ENCODE data around the gene NUDT16L1. TPM values are rescaled to one million over a fixed set of nuclear protein-coding genes. Genes with fewer than 3 reads are reported as not detected.

Gene NUDT16L1
- total RNA-seq, 1 donor from 2014 or later, result 24.0 TPM

- Histone ChIP-seq H3K4me3 (no peak overlapping the region), H3K27me3 (no peaks in the 10 kb centered on the region), H3K9me3 (no peaks in the 10 kb centered on the region), H3K27ac (peak overlapping the region; percentile 77), H3K36me3 (peaks cover 78% of the 10 kb centered on the region), H3K4me1 (peaks cover 35% of the 10 kb centered on the region)
- intact Hi-C loops (cut with DNase I), result no loop called here
- no peak for ATAC-seq
- DNase-seq, result no peak
- TF ChIP-seq, protein P1, sequence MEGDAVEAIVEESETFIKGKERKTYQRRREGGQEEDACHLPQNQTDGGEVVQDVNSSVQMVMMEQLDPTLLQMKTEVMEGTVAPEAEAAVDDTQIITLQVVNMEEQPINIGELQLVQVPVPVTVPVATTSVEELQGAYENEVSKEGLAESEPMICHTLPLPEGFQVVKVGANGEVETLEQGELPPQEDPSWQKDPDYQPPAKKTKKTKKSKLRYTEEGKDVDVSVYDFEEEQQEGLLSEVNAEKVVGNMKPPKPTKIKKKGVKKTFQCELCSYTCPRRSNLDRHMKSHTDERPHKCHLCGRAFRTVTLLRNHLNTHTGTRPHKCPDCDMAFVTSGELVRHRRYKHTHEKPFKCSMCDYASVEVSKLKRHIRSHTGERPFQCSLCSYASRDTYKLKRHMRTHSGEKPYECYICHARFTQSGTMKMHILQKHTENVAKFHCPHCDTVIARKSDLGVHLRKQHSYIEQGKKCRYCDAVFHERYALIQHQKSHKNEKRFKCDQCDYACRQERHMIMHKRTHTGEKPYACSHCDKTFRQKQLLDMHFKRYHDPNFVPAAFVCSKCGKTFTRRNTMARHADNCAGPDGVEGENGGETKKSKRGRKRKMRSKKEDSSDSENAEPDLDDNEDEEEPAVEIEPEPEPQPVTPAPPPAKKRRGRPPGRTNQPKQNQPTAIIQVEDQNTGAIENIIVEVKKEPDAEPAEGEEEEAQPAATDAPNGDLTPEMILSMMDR (IDR thresholded peaks at IDR 0.05), result no peak
Measured at GRCh38 chr16:4655801-4656200, 37.6 kb upstream of the NUDT16L1 start.

DNA sequence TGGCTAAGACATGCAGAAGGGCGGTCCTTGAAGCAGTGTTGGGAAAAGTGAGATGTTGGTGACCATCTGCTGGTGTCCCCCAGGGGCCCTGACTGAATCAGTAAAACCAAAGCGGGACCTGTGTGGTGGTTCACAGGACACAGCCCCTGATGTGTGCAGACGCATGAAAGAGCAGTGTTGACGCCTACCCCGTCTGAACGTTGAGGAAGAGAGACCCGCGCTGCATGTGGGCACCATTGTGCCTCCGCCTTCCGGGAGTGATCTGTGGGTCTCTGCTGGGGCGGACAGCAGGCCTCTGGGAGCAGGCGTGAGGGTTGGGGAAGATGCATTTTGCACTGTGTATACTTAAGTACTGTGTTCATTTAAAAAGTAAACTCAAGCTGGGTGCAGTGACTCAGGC is 37.1 kb upstream of the NUDT16L1 start:
- H3K4me3 ChIP-seq, result no peak overlapping the region
- no peaks in the 10 kb centered on the region for H3K27me3 ChIP-seq
- DNase-seq (no peak), ATAC-seq (no peak)
- TF ChIP-seq, protein P1 (IDR thresholded peaks at IDR 0.05), result no peak
- H3K27ac ChIP-seq, result peak overlapping the region; percentile 77
- H3K36me3 ChIP-seq, result peaks cover 75% of the 10 kb centered on the region
- intact Hi-C loops (cut with DNase I), result no loop called here
- peaks cover 39% of the 10 kb centered on the region for H3K4me1 ChIP-seq
- H3K9me3 ChIP-seq, result no peaks in the 10 kb centered on the region

DNA sequence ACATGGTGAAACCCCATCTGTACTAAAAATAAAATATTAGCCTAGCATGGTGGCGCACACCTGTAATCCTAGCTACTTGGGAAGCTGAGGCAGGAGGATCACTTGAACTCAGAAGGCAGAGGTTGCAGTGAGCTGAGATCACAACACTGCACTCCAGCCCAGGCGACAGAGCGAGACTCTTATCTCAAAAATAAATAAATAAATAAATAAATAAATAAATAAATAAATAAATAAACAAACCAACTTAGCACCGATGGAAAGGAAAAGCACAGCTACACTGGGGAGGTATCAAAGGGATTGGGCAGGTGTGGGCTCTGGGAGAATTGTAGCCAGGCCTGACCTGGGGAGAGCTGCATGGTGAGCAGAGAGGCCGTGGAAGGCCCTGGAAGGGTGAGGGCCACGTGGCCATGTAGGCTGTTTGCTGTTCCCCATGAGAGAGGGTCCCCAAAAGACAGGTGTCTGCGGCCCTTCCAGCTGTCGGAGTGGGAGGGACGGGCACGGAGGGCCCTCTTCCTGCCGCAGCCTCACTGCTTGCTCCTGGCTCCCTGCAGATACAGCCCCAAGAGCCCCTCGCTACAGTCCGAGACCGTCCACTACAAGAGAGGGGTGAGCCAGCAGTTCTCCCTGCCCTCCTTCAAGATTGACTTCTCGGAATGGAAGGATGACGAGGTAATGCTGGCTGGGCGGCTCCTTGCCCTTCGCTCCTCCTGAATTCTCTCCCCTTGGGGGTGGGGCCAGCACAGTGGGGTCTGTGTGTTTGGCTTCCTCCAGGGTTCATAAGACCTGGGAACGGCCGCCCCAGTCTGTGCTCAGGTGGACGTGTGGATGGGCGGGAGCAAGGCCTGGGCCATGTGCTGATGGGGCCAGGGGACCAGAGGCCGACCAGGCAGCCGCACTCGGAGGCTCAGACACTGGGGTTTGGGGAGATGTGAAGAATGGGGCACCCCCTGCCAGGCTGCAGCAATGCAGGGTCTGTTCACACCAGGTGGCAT is 36.4 kb upstream of the NUDT16L1 start:
- Histone ChIP-seq H3K4me1 (peaks cover 40% of the 10 kb centered on the region), H3K4me3 (no peak overlapping the region), H3K27me3 (no peaks in the 10 kb centered on the region), H3K9me3 (no peaks in the 10 kb centered on the region), H3K36me3 (peaks cover 68% of the 10 kb centered on the region), H3K27ac (peak overlapping the region; percentile 19)
- DNase-seq (no peak), ATAC-seq (no peak)
- intact Hi-C loops (cut with DNase I), result no loop called here
- TF ChIP-seq, protein P1 (IDR thresholded peaks at IDR 0.05), result no peak

DNA sequence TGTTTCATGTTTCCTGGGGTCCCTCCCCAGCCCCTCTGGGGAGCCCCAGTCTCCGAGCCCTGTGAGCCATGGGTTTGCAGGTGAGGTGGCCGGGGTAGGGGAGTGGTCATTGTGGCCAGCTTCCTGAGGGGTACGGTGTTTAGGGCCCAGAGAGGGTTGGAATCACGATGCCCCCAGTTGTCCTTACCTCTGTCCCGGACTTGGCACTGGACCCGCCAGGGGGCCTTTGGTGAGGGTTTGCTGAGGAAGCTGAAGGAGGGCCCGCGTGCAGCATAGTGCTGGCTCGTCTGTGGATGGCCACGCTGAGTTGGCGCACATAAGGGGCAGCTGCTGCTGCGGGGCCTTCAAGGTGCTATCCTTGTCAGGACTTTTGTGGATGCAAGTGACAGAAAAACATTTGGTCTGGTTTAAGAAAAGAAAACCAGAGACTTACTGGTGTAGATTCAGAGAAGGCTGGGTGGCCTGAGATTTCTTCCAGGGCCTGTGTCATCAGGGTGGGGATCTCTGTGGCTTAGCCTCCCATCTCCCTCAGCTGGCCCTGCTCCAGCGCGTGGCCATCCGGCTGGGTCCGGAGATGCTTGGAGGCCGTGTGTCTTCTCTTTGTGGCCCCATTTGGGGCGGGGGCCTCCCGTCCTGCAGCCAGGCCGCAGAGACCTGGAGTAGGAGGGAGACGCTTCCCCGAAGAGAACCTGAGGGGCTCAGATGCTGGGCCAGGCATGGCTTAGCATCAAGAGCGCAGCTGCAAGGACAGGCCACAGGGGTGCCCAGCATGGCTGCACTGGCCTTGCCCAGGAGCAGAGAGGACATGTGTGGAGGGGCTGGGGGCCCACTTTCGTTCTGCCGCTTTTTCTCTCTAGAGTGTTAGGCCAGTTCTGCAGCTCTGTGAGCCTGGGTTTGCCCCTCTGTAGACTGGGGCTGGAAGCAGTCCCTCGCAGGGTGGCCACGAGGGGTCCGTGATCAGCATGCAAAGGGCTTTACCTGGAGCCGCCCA is 33.7 kb upstream of the NUDT16L1 start:
- DNase-seq, result no peak
- Histone ChIP-seq H3K9me3 (no peaks in the 10 kb centered on the region), H3K4me3 (no peak overlapping the region), H3K27me3 (no peaks in the 10 kb centered on the region), H3K27ac (peak overlapping the region; percentile 31), H3K4me1 (peaks cover 48% of the 10 kb centered on the region), H3K36me3 (peaks cover 46% of the 10 kb centered on the region)
- intact Hi-C loops (cut with DNase I), result no loop called here
- TF ChIP-seq, protein P1 (IDR thresholded peaks at IDR 0.05), result no peak
- ATAC-seq, result no peak

- TF ChIP-seq, protein P1 (IDR thresholded peaks at IDR 0.05), result no peak
- peak; percentile 45 for ATAC-seq
- Histone ChIP-seq H3K27ac (peak overlapping the region; percentile 56), H3K27me3 (no peaks in the 10 kb centered on the region), H3K4me3 (no peak overlapping the region), H3K36me3 (peaks cover 37% of the 10 kb centered on the region), H3K4me1 (peaks cover 49% of the 10 kb centered on the region), H3K9me3 (no peaks in the 10 kb centered on the region)
- intact Hi-C loops (cut with DNase I), result no loop called here
- peak; percentile 91 for DNase-seq
Measured at GRCh38 chr16:4660454-4661007, 32.8 kb upstream of the NUDT16L1 start.

Data from upper lobe of right lung (tissue), 1 donor.